Measurements from ENCODE around the gene PPP1R14D.

PPP1R14D gene

DNA sequence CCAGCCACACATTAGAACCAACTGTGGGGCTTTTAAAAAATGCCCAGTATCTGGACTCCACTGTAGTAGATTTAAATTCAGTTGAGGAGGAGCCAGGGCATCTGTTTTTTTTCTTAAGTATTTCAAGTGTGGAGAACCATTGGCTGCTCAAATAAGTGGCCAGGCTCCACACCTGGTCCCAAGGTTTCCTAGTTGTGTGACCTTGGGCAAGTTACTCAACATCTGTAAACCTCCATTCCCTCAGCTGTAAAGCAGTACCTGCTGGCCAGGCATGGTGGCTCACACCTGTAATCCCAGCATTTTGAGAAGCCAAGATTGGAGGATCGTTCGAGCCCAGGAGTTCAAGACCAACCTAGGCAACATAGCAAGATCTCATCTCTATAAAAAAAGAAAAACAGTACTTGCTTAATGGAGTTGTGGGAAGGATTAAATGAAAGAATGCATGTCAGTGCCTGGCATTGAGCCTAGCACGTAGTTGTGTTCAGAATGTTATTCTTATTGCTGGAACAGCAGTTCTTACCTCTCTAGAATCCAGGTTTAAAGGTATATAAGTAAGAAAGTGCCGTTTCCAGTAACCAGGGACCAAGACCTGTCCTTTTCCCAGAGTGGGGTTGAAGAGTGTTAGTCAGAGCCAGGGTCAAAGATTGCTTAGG, 2.0 kb downstream of the PPP1R14D start:
- no peak for DNase-seq (ENCODE audit: low read depth)
- H3K4me3 ChIP-seq (ENCODE audit: low read depth, low read length), result no peak overlapping the region

DNA sequence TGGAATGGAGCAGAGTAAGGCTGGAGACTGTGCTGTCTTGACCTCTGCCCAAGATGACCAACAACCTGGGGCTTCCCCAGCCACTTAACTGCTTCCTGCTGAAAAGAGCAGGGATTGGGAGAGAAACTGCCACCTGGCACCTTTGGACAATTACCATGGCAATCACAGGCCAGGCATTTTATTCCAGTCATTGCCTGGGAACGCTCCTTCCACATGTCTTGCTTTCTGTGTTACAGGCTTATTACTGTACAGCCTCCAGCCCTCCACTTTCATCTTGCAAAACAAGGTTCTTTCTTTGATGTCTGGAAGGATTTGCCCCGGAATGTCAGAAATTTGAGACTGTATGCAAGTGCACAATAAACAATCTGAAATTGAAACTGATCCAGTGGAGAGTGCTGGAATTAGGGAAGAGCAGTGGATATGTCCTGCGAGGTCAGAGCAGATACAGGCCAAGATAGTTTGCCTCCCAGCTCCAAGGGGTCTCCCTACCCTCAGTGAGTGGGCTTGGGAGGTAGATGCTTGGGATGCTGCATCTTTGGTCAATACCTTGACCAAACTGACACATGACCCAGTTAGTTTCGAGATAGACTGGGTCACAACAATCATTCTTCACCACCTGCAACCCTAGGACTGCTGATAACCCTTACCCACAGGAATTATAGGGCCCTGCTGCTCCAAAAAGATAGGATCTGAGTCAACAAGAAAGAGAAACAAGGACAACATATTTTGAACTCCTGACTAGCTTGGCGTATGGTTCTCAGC, 2.7 kb downstream of the PPP1R14D start:
- no peak for DNase-seq (ENCODE audit: low read depth)
- no peak overlapping the region for H3K4me3 ChIP-seq (ENCODE audit: low read depth, low read length)

DNA sequence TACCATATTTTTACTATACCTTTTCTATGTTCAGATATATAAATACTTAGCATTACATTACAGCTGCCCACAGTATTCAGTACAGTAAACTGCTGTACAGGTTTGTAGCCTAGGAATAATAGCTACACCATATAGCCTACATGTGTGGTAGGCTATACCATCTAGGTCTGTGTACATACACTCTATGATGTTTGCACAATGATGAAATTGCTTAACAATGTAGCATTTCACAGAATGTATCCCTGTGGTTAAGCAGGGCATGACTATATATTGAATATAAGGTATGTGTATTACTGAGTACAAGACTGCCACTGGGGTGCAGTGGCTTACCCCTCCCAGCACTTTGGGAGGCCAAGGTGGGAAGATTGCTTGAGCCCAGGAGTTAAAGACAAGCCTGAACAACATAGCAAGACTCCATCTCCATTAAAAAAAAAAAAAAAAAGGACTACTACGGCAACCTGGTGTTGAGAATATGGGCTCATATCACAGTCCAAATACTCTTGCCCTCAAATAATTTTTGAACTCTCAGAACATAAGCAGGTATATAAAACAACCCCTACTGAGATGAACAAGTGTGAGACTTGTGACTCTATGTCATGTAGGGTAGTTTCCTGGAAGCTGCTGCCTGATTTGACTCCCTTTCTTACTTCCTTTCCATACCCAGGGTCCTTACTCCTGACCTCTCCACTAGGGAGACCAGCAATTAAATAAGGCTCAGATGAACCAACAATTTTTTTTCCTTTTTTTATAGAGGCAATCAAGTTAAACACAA, 4.8 kb downstream of the PPP1R14D start:
- DNase-seq (ENCODE audit: low read depth), result no peak
- H3K4me3 ChIP-seq (ENCODE audit: low read depth, low read length), result no peak overlapping the region

DNA sequence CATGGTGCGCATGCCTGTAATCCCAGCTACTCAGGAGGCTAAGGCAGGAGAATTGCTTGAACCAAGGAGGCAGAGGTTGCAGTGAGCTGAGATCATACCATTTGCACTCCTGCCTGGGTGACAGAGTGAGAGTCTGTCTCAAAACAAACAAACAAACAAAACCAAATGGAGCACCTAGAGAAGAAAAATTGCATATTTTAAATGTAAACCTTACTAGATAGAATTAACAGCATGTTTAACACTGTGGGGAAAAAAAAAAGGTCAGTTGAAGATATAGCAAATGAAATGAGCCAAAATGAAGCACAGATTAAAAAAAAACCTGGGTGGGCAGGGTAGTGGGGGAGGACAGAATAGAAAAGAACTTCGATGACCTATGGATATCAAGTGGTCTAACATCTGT, 7.3 kb downstream of the PPP1R14D start:
- no peak for DNase-seq (ENCODE audit: low read depth)
- H3K4me3 ChIP-seq (ENCODE audit: low read depth, low read length), result no peak overlapping the region

DNA sequence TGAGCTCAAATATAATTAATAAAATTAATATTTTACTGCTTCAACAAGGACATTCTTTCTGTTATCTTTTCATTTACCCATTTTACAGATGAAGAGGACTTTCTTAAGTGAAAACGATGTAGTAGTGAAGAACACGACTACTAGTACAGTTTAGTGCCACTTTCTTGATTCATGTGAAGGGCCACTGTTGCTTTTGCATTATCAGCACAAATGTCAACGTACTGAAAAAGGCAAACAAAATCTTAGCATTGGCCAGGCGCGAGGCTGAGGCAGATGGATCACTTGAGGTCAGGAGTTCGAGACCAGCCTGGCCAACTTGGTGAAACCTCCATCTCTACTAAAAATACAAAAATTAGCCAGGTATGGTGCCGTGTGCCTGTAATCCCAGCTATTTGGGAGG, 9.5 kb downstream of the PPP1R14D start:
- DNase-seq (ENCODE audit: low read depth), result no peak
- no peak overlapping the region for H3K4me3 ChIP-seq (ENCODE audit: low read depth, low read length)

DNA sequence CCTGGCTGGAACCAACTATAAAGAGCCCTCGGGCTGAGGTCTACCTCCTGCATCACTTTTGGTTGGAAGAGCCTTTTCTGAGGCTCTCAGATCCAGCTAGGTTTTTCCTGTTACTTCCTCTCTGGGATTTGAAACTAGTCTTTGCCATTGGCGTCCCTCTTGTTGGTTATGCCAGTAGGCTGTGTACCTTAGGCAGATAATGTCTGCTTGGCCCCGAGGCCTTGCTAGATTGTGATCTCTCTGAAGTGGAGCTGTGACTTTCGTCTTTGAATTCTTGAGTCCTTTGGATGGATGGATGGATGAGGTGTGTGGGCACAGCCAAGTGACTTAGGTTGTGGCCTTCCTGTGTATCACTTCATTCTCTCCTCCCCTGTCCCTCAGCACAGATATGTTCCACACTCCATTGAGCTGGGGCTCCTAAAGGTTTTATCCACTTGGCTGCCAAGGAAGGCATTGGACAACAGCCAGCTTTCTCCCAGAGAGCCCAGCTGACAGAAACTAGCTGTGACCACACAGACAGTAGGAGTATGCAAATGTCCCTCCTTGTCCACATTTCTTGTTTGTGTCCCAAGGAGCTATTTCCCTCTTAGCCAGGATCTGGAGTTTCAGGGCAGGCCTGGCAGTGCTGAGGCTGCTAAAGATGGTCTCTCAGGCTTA, 13.3 kb downstream of the PPP1R14D start:
- DNase-seq (ENCODE audit: low read depth), result no peak
- no peak overlapping the region for H3K4me3 ChIP-seq (ENCODE audit: low read depth, low read length)

DNA sequence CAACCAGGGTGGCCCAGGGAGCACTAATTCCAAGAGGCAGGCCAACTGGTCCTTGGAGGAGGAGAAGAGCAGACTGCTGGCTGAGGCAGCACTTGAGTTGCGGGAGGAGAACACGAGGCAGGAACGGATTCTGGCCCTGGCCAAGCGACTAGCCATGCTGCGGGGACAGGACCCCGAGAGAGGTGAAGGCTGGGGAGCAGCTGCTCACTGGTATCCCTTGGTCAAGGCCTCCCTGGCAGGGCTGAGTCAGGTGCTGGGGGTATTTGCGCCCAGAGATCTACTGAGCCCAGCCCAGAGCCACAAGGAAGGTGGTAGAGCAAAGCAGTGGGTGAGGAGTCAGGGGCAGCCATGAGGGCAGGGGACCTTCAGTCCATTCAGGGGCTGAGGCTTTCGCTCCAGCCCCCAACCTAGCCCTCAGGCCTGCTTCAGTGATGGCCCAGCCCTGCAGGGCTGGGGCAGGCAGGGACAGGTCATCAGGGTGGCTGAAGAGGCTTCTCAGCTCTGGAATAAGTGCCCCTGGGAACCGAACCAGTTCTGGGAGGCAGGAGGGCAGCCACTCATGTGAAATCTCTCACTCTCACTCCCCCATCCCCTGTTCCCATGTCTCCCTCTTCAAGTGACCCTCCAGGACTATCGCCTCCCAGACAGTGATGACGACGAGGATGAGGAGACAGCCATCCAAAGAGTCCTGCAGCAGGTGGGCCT, 15.6 kb downstream of the PPP1R14D start:
- H3K4me3 ChIP-seq (ENCODE audit: low read depth, low read length), result no peak overlapping the region
- no peak for DNase-seq (ENCODE audit: low read depth)

DNA sequence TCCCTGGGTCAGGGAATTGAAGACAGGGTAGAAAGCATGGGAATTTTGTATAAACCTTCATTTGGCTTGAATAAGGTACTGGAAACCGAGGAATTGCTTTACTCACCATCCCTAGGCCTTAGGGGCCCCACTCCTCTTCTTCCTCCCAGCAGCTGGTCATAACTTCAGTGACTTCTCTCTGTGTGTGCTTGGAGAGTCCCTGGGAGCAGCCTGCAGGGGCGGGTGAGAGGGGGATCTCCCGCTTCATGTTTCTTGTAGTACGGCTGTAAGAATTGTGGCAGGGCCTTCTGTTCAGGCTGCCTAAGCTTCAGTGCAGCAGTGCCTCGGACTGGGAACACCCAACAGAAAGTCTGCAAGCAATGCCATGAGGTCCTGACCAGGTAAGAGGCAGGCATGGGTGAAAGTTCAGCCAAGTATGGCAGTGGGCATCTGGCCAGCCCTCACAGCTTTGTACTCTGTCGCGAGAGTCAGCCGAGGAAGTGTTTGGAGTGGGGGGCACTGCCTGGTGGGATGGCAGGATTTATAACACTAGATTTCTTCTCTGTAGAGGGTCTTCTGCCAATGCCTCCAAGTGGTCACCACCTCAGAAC, 19.6 kb downstream of the PPP1R14D start:
- DNase-seq (ENCODE audit: low read depth), result no peak

DNA sequence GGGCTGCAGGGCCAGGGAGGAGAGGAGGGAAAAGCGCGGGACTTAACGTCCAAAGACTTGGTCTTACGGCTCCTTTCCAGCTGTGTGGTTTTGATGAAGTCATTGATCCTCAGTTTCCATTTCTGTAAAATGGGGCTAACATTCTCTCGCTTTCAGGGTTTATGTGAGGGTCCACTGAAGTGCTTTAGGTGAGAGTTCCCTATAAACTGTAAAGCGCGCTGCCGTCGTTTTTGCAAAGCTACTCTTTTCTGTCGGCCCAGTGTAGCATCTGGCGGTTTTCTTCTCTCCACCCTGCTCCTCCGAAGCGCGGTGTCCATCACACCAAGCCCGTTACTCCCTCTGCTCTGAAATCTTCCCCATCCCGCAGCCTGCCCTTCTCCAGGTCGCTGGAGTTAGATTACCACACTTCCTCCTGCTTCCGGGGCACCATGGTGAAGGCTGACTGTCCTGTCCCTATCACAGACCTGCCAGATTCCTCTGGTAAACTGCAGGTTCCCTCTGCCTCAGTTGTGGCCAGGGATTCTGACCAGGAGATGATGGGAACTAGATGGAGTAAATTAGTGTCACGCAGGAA, 20.5 kb downstream of the PPP1R14D start:
- DNase-seq (ENCODE audit: low read depth), result no peak
- peak overlapping the region; percentile 98 for H3K4me3 ChIP-seq (ENCODE audit: low read depth, low read length)

More for the DNA sequence above, 19.6 kb downstream of the PPP1R14D start:
- H3K4me3 ChIP-seq (ENCODE audit: low read depth, low read length), result no peak overlapping the region

DNA sequence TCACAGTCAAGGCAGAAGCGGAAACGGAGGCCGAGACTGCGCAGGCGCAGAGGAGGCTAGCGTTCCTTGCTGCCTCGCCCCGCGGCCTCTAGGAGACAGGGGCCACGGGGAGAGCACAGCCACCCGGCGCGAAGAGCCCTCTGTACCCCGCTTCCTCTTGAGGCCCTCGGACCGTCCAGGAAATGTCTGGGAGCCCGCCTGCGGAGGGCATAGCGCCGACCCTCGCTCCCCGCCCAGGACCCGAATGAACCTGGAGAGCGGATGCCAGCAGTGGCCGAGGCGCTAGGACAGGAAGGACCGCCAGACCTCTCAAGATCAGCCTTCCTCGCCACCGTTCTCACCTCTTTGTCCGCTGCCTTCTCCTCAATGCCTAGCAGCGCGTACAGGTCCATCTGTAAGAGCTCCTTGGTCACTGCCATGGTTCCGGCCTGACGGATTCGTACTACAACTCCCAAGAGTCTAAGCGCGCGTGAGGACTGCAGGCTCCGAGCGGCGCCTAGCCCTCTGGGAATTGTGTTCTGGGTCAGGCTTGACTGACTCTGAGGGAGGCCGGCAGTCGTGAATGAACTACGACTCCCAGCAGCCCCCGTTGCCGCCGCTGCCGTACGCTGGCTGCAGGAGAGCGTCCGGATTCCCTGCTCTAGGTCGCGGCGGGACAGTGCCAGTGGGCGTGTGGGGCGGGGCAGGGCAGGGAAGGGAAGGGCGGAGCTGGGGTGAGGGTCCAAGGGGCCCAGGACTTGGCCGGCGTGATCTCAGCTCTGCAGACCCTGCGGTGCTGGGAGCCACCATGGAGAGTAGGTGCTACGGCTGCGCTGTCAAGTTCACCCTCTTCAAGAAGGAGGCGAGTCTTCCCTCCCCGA, 21.2 kb downstream of the PPP1R14D start, which contains the start of the genes DNAJC17 and ZFYVE19:
DNAJC17 (minus strand) TSS at position 446 of the 860 bp plus-strand sequence; CDS start at position 419, 27 bp downstream.
ZFYVE19 (plus strand) TSS at position 62 of the 860 bp plus-strand sequence; CDS start at position 563, 501 bp downstream.
- peak; percentile 98 for DNase-seq (ENCODE audit: low read depth)
- H3K4me3 ChIP-seq (ENCODE audit: low read depth, low read length), result peak within 1 kb of the TSS; percentile 98

DNA sequence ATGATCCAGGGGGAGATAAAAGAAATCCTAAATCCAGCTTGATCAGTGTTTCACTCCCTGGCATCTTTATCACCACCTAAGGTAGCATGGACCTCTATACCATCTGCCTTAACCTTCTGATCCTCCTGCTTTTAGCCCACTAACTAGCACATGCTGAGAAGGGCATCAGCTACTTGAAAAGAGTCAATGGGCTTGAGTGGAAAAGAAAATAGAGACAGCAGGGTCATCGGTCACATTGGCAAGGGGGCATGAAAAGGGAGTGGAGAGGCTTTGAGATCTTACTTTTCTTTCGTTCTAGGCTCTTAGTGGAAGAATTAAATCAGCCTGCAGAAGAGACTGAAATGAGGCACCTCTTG, 21.9 kb downstream of the PPP1R14D start:
- DNase-seq (ENCODE audit: low read depth), result no peak
- H3K4me3 ChIP-seq (ENCODE audit: low read depth, low read length), result peak overlapping the region; percentile 98

DNA sequence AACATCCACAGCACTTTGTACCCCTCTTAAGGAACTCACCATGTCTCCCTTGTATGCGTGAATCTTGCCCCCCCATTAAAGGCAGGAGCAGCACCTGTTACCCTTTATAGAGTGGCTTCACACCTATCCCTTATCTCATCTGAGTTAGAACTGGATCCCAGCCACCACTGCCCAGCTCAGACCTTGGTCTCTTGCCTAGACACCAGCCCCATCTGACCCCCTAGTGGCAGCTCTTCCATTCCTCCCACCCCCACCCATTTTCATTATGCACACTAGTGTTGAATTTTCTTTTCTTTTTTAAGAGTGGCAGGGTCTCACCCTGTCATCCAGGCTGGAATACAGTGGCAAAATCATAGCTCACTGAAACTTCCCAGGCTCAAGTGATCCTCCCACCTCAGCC, 24.8 kb downstream of the PPP1R14D start:
- H3K4me3 ChIP-seq (ENCODE audit: low read depth, low read length), result no peak overlapping the region
- DNase-seq (ENCODE audit: low read depth), result no peak

DNA sequence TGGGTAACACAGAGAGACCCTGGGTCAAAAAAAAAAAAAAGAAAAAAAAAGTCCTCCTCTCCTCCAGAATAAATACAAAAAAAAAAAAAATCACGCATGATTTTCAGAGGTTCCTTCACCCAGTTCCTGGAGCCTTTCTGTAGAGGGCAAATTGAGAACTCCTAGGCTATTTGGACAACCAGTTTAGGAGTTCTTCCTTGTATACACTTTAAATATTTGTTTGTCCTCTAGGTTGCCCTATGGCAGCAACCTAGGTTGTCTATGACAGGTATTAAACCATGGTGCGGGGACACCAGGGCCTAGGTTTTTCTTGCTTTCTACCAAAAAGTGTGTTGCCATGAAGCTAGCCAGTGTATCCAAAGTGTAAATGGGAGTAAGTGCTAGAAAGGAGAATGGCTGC, 25.4 kb downstream of the PPP1R14D start:
- no peak for DNase-seq (ENCODE audit: low read depth)
- no peak overlapping the region for H3K4me3 ChIP-seq (ENCODE audit: low read depth, low read length)

DNA sequence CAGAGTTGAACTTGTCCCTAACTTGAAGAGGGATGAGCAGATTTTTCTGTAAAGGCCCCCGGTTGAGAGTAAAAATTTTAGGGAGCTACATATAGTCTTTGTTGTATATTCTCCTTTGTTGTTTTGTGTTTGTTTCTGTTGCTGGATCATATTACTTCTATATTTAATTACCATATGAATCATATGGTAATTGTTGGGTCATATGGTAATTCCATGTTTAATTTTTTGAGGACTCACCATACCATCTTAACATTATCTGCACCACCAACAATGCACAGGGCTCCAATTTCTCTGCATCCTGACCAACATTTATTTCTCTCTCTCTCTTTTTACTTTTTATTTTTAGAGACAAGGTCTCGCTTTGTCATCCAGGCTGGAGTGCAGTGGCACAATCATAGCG, 29.0 kb downstream of the PPP1R14D start:
- no peak overlapping the region for H3K4me3 ChIP-seq (ENCODE audit: low read depth, low read length)

DNA sequence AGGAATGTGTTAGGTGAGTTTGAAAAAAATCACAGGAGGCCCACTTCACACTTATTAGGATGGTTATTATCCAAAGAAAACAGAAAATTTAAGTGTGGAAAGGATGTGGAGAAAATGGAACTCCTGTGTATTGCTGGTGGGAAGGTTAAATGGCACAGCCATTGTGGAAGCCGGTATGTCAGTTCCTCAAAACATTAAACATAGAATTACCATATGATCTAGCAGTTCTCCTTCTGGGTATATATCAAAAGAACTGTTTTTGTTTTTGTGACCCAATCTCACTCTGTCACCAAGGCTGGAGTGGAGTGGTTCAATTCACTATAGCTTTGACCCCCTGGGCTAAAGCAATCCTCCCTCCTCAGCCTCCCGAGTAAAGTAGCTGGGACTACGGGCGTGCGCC, 32.0 kb downstream of the PPP1R14D start:
- no peak for DNase-seq (ENCODE audit: low read depth)
- no peak overlapping the region for H3K4me3 ChIP-seq (ENCODE audit: low read depth, low read length)

More for the DNA sequence above, 29.0 kb downstream of the PPP1R14D start:
- DNase-seq (ENCODE audit: low read depth), result no peak

DNA sequence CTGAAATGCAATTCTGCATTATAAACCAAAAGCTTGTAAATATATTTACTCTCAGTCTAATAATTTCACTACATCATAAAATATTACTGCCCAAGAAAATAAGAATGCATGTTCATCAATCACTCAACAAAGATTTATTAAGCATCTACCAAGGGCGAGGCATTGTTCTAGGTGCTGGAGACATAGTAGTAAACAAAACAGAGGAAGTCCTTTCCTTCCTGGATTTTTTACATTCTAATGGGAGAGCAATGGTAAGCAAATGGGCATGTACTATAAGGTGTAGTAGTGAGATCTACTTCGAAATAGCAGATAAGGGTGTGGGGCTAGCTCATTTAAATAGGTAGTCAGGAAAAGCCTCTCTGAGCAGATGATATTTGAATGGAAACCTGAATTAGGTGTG, 32.5 kb downstream of the PPP1R14D start:
- H3K4me3 ChIP-seq (ENCODE audit: low read depth, low read length), result no peak overlapping the region
- no peak for DNase-seq (ENCODE audit: low read depth)

DNA sequence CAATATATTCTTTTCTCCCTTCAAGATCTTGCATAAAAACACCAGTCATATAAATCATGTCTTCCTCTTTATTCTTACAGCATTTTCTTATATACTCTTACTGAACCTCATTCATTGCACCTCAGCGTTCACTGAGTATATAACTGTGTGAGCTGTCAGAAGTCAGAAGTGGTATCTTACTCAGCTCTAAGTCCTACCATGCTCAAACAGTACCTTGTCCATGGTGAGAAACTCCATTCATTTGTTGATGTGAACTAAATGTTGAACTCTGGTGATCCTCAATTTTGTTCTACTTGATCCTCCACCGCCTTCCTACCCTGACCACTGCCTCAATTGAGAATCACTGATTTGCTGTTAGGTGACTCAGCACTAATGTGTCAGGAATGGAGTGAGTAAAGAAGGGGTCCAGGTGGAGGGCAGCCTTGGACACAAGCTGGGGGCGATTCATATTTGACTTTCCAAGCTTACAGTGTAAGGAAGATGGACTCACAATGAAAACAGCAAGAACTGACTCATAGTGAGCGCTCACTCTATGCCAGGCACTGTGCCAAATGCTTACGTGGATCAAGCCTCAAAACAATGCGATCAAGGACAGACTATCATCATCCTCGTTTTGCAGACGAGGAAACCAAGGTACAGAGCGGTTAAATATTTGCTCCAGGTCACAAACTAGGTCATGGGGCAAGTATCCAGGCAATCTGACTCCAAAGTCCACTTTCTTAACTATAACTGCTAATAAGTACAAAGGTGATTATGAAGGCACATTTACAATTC, 35.1 kb downstream of the PPP1R14D start:
- H3K4me3 ChIP-seq (ENCODE audit: low read depth, low read length), result no peak overlapping the region
- DNase-seq (ENCODE audit: low read depth), result peak; percentile 93
